IMR-90 (cell line): ENCODE measurements around the gene SLC49A4. TPM values are rescaled to one million over a fixed set of nuclear protein-coding genes. Genes with fewer than 3 reads are reported as not detected.

Experiments used
- ATAC-seq: fragments of 200-7000 bp; cut with Tn5 transposase; 2 replicates; pipeline ENCODE4 v1.9.1; 2020; ENCODE audit warnings: low read depth, mild to moderate bottlenecking, moderate library complexity
- BruUV-seq: library from RNA; stranded (reverse); fragments of 400-500 nt; replicated peaks from 2 replicates; lab custom pipeline; 2021; lab: Mats Ljungman, UMichigan
- CTCF ChIA-PET: fragments of 300-600 bp; formaldehyde crosslinking; extraction: SDS; loops from one replicate; lab custom pipeline; 2021; ENCODE audit warnings: antibody characterized with exemption; lab: Yijun Ruan, JAX
- POLR2A ChIA-PET: fragments of 300-600 bp; sonication (Branson Sonifier 250); formaldehyde crosslinking; loops from one replicate; lab custom pipeline; 2022; ENCODE audit warnings: antibody characterized with exemption; ENCODE audit not compliant: unreplicated experiment; lab: Charles Lee
- DNase-seq: peaks from one replicate; pipeline ENCODE4 v3.0.0; 2013
- H2AFZ ChIP-seq: replicated peaks from 2 replicates; pipeline ENCODE3; 2013; ENCODE audit warnings: low read length, mild to moderate bottlenecking; ENCODE audit not compliant: poor library complexity
- H2AK5ac ChIP-seq: 2 replicates; pipeline ENCODE4 v1.6.1; 2013; ENCODE audit warnings: low read depth, low read length, inconsistent platforms
- H2AK9ac ChIP-seq: replicated peaks from 2 replicates; pipeline ENCODE3; 2013; ENCODE audit warnings: mild to moderate bottlenecking, low read depth, low read length, moderate library complexity; ENCODE audit not compliant: poor library complexity
- H2BK120ac ChIP-seq: 2 replicates; pipeline ENCODE4 v1.6.1; 2013; ENCODE audit warnings: low read depth, low read length, inconsistent platforms
- H2BK15ac ChIP-seq: 3 replicates; pipeline ENCODE4 v1.6.1; 2013; ENCODE audit warnings: low read depth, low read length, inconsistent platforms
- H2BK20ac ChIP-seq: 2 replicates; pipeline ENCODE4 v1.6.1; 2013; ENCODE audit warnings: low read depth, mild to moderate bottlenecking, inconsistent platforms, low read length, moderate library complexity
- H2BK5ac ChIP-seq: 2 replicates; pipeline ENCODE4 v1.6.1; 2013; ENCODE audit warnings: mild to moderate bottlenecking, low read depth, low read length, inconsistent platforms; ENCODE audit not compliant: poor library complexity, severe bottlenecking
- H3K14ac ChIP-seq: replicated peaks from 2 replicates; pipeline ENCODE4 v1.6.1; 2013; ENCODE audit warnings: low read depth, low read length, inconsistent platforms
- H3K18ac ChIP-seq: 2 replicates; pipeline ENCODE4 v1.6.1; 2013; ENCODE audit warnings: low read depth, low read length, control low read depth
- H3K23ac ChIP-seq: 2 replicates; pipeline ENCODE4 v1.6.1; 2013; ENCODE audit warnings: low read depth, low read length, inconsistent platforms
- H3K27ac ChIP-seq: 2 replicates; pipeline ENCODE4 v1.5.1; 2013; ENCODE audit warnings: mild to moderate bottlenecking, control low read depth, low read length; ENCODE audit not compliant: insufficient read depth
- H3K27me3 ChIP-seq: 2 replicates; pipeline ENCODE4 v1.6.1; 2013; ENCODE audit warnings: low read length; ENCODE audit not compliant: control insufficient read depth, insufficient read depth
- H3K36me3 ChIP-seq: 2 replicates; pipeline ENCODE4 v1.6.1; 2013; ENCODE audit warnings: low read length, mixed read lengths; ENCODE audit not compliant: control insufficient read depth, insufficient read depth
- H3K4ac ChIP-seq: 2 replicates; pipeline ENCODE4 v1.6.1; 2013; ENCODE audit warnings: low read depth, low read length, inconsistent platforms
- H3K4me1 ChIP-seq: 2 replicates; pipeline ENCODE4 v1.6.1; 2013; ENCODE audit warnings: low read length, mixed read lengths; ENCODE audit not compliant: control insufficient read depth, insufficient read depth
- H3K4me2 ChIP-seq: 2 replicates; pipeline ENCODE4 v1.6.1; 2013; ENCODE audit warnings: low read depth, mild to moderate bottlenecking, control low read depth, low read length, moderate library complexity
- H3K4me3 ChIP-seq: 2 replicates; pipeline ENCODE4 v1.5.1; 2013; ENCODE audit warnings: low read depth, mild to moderate bottlenecking, control low read depth, low read length, moderate library complexity; ENCODE audit not compliant: insufficient read depth
- H3K56ac ChIP-seq: 2 replicates; pipeline ENCODE4 v1.6.1; 2013; ENCODE audit warnings: low read length, inconsistent platforms; ENCODE audit not compliant: insufficient read depth; ENCODE audit errors: extremely low read depth
- H3K79me1 ChIP-seq, 2 experiments: 2 replicates each; pipeline ENCODE4 v1.6.1; 2013; ENCODE audit warnings: low read length in 2 of 2, inconsistent platforms in 1 of 2, low read depth in 1 of 2
- H3K9ac ChIP-seq: 2 replicates; pipeline ENCODE4 v1.6.1; 2013; ENCODE audit warnings: low read depth, low read length, control low read depth
- H3K9me1 ChIP-seq: 2 replicates; pipeline ENCODE4 v1.6.1; 2013; ENCODE audit warnings: low read length, inconsistent platforms; ENCODE audit not compliant: insufficient read depth
- H3K9me3 ChIP-seq: 2 replicates; pipeline ENCODE4 v1.6.1; 2013; ENCODE audit warnings: low read length; ENCODE audit not compliant: control insufficient read depth, insufficient read depth
- H4K20me1 ChIP-seq: 2 replicates; pipeline ENCODE4 v1.6.1; 2013; ENCODE audit warnings: low read length, inconsistent platforms; ENCODE audit not compliant: insufficient read depth
- H4K5ac ChIP-seq: 2 replicates; pipeline ENCODE4 v1.6.1; 2013; ENCODE audit warnings: mild to moderate bottlenecking, low read depth, low read length, control low read depth
- H4K8ac ChIP-seq, 2 experiments: 2 replicates each; pipeline ENCODE4 v1.6.1; 2013; ENCODE audit warnings: low read depth in 2 of 2, low read length in 2 of 2, control low read depth in 1 of 2, inconsistent platforms in 1 of 2
- H4K91ac ChIP-seq: 2 replicates; pipeline ENCODE4 v1.6.1; 2013; ENCODE audit warnings: low read depth, low read length, inconsistent platforms; ENCODE audit not compliant: insufficient read depth
- BHLHE40 ChIP-seq: fragments of 150-350 bp; IDR thresholded peaks from 2 replicates; pipeline ENCODE4 v1.6.1; 2016; ENCODE audit warnings: mild to moderate bottlenecking, low read depth, low read length
- CEBPB ChIP-seq: IDR thresholded peaks from 2 replicates; pipeline ENCODE4 v1.6.1; 2012; ENCODE audit warnings: low read depth, low read length, improper control_type of control experiment
- CHD1 ChIP-seq: IDR thresholded peaks from 2 replicates; pipeline ENCODE4 v1.6.1; 2012; ENCODE audit warnings: low read depth, low read length, improper control_type of control experiment
- CTCF ChIP-seq: conservative IDR thresholded peaks from 2 replicates; pipeline ENCODE4 v1.5.1; 2012; ENCODE audit warnings: mild to moderate bottlenecking, low read depth, low read length, improper control_type of control experiment
- ELK1 ChIP-seq: fragments of 150-350 bp; IDR thresholded peaks from 2 replicates; pipeline ENCODE4 v1.6.1; 2016; ENCODE audit warnings: low read depth, mild to moderate bottlenecking, low read length, moderate library complexity, borderline replicate concordance
- FOS ChIP-seq: fragments of 150-350 bp; IDR thresholded peaks from 2 replicates; pipeline ENCODE4 v1.6.1; 2016; ENCODE audit warnings: low read depth, low read length
- MAFK ChIP-seq: IDR thresholded peaks from 2 replicates; pipeline ENCODE4 v1.6.1; 2012; ENCODE audit warnings: low read depth, low read length, improper control_type of control experiment
- MAZ ChIP-seq: IDR thresholded peaks from 2 replicates; pipeline ENCODE4 v1.6.1; 2012; ENCODE audit warnings: low read depth, mild to moderate bottlenecking, low read length, improper control_type of control experiment, moderate library complexity, borderline replicate concordance
- MXI1 ChIP-seq: IDR thresholded peaks from 2 replicates; pipeline ENCODE4 v1.6.1; 2012; ENCODE audit warnings: low read depth, mild to moderate bottlenecking, low read length, moderate library complexity, borderline replicate concordance
- NFE2L2 ChIP-seq: fragments of 150-350 bp; IDR thresholded peaks from 2 replicates; pipeline ENCODE4 v1.6.1; 2016; ENCODE audit warnings: low read depth, mild to moderate bottlenecking, low read length
- POLR2A ChIP-seq: IDR thresholded peaks from 2 replicates; pipeline ENCODE4 v1.6.1; 2012; ENCODE audit warnings: mild to moderate bottlenecking, low read depth, low read length
- RAD21 ChIP-seq: IDR thresholded peaks from 2 replicates; pipeline ENCODE4 v1.6.1; 2012; ENCODE audit warnings: low read length, improper control_type of control experiment
- RCOR1 ChIP-seq: IDR thresholded peaks from 2 replicates; pipeline ENCODE4 v1.6.1; 2012; ENCODE audit warnings: mild to moderate bottlenecking, low read length, improper control_type of control experiment; ENCODE audit not compliant: insufficient replicate concordance
- RFX5 ChIP-seq: IDR thresholded peaks from 2 replicates; pipeline ENCODE4 v1.8.0; 2012; ENCODE audit warnings: low read depth, mild to moderate bottlenecking, low read length, moderate library complexity
- SMC3 ChIP-seq: fragments of 150-350 bp; IDR thresholded peaks from 2 replicates; pipeline ENCODE4 v1.6.1; 2016; ENCODE audit warnings: low read depth, mild to moderate bottlenecking, antibody characterized with exemption, low read length, moderate library complexity
- USF2 ChIP-seq: fragments of 150-350 bp; IDR thresholded peaks from 2 replicates; pipeline ENCODE4 v1.6.1; 2017; ENCODE audit warnings: mild to moderate bottlenecking, antibody characterized with exemption, low read length, low read depth
- WGBS, 2 experiments: methylation state at CpG; one replicate each; pipeline versions ENCODE4 v1.1.5 to v1.1.7; 2013; ENCODE audit warnings: missing lambda C conversion rate in 2 of 2; ENCODE audit not compliant: insufficient read length in 1 of 2; ENCODE audit errors: extremely low coverage in 2 of 2; 5-methylcytosine and 5-hydroxymethylcytosine counted together
- dilution Hi-C: fragments of 300-500 bp; cut with HindIII; formaldehyde crosslinking; loops from one replicate; pipeline ENCODE4 v1.14.3; 2018; ENCODE audit warnings: low sequenced_read_pairs; ENCODE audit not compliant: unreplicated experiment
- in situ Hi-C: fragments of 300-500 bp; cut with MboI; formaldehyde crosslinking; loops from 3 replicates; pipeline ENCODE4 v1.14.3; 2019; ENCODE audit warnings: low sequenced_read_pairs, inconsistent platforms, mixed read lengths
- intact Hi-C: fragments of 100-400 bp; cut with micrococcal nuclease; formaldehyde crosslinking; loops from 2 replicates; pipeline ENCODE4 v1.10.0; 2022
- polyA plus RNA-seq, 3 experiments: library from polyadenylated mRNA; depleted of rRNA; stranded (reverse); fragments of >200 nt; gene quantifications; 2 replicates each; pipeline ENCODE4 v1.2.3, GENCODE V29; 2012; ENCODE audit warnings: low replicate concordance in 1 of 3
- total RNA-seq: library from RNA; depleted of rRNA; stranded (reverse); fragments of >200 nt; gene quantifications from 2 replicates; pipeline ENCODE4 v1.2.3, GENCODE V29; 2012

Gene SLC49A4
- total and polyA plus RNA-seq, 2 of the 4 experiments (the other 2 are of a cell fraction) = 6.5 to 6.8 TPM

GRCh38 chr3:122902326-122902725 is 107.5 kb downstream of the SLC49A4 start:
- Histone ChIP-seq H3K36me3 (no peaks in the 10 kb centered on the region), H4K20me1 (no peaks in the 10 kb centered on the region), H3K9me3 (peaks cover 2% of the 10 kb centered on the region; the same call in 1 of the 2 replicates), H3K14ac (no peak overlapping the region), H3K23ac (no peak overlapping the region), H2BK120ac (no peak overlapping the region), H2AFZ (no peak overlapping the region), H3K4me2 (no peak overlapping the region), H3K27me3 (peaks cover 26% of the 10 kb centered on the region), H3K9me1 (no peaks in the 10 kb centered on the region), H2AK9ac (no peak overlapping the region), H4K5ac (no peak overlapping the region), H4K91ac (no peak overlapping the region), H4K8ac (no peak overlapping the region), H2AK5ac (no peak overlapping the region), H2BK15ac (no peak overlapping the region), H3K56ac (no peak overlapping the region), H3K4me3 (no peak overlapping the region), H3K9ac (no peak overlapping the region), H2BK20ac (no peak overlapping the region), H3K79me1 (no peaks in the 10 kb centered on the region), H3K4me1 (no peaks in the 10 kb centered on the region), H2BK5ac (no peak overlapping the region), H3K27ac (no peak overlapping the region), H3K18ac (no peak overlapping the region), H3K4ac (no peak overlapping the region)
- in situ Hi-C loops = no loop called here
- ChIA-PET POLR2A (no interaction called here), CTCF (no interaction called here)
- no TSS peak for BruUV-seq
- no CpG with 5 or more reads among the region's 2 CpGs for WGBS, 2 experiments
- intact Hi-C loops = no loop called here
- dilution Hi-C loops = no loop called here
- no peak for TF ChIP-seq ELK1
- TF ChIP-seq MAZ = no peak
- TF ChIP-seq POLR2A = no peak
- TF ChIP-seq NFE2L2 = no peak
- TF ChIP-seq RFX5 = no peak
- no peak for TF ChIP-seq RCOR1
- no peak for TF ChIP-seq BHLHE40
- TF ChIP-seq CTCF = no peak
- TF ChIP-seq MXI1 = no peak
- TF ChIP-seq SMC3 = no peak
- TF ChIP-seq FOS = no peak
- TF ChIP-seq USF2 = no peak
- no peak for TF ChIP-seq CHD1
- TF ChIP-seq MAFK = no peak
- no peak for TF ChIP-seq CEBPB
- no peak for TF ChIP-seq RAD21
- ATAC-seq = no peak
- DNase-seq = no peak
